ENCODE results near the gene FAM107B.
"Not testable (repeated sequence)": the region's sequence is repeated elsewhere in the genome, so short reads cannot be mapped to it uniquely, and the experiment has no call there.

FAM107B gene

GRCh38 chr10:14712991-14713424 is 61.7 kb downstream of the FAM107B start:
- peak; percentile 62 for DNase-seq
- Histone ChIP-seq H3K9me3 (ENCODE audit: severe bottlenecking) (no peaks in the 10 kb centered on the region), H3K27ac (no peak overlapping the region)

GRCh38 chr10:14709344-14709743 is 65.4 kb downstream of the FAM107B start:
- H3K36me3 ChIP-seq; H3K27me3 ChIP-seq (ENCODE audit: insufficient read depth, low read depth, severe bottlenecking); DNase-seq; H3K9me3 ChIP-seq (ENCODE audit: severe bottlenecking); H3K27ac ChIP-seq; H3K4me3 ChIP-seq (ENCODE audit: low read depth, low read length): not testable (repeated sequence)

More at GRCh38 chr10:14712991-14713424, 61.7 kb downstream of the FAM107B start:
- H3K4me3 ChIP-seq (ENCODE audit: low read depth, low read length) = no peak overlapping the region
- no peaks in the 10 kb centered on the region for H3K36me3 ChIP-seq
- TF ChIP-seq CTCF (IDR thresholded peaks at IDR 0.05; ENCODE audit: low read depth, low read length) = no peak
- H3K27me3 ChIP-seq (ENCODE audit: insufficient read depth, low read depth, severe bottlenecking) = no peaks in the 10 kb centered on the region

GRCh38 chr10:14707481-14707880 is 67.2 kb downstream of the FAM107B start:
- TF ChIP-seq CTCF (IDR thresholded peaks at IDR 0.05; ENCODE audit: low read depth, low read length) = no peak
- no peak overlapping the region for H3K27ac ChIP-seq
- no peak overlapping the region for H3K4me3 ChIP-seq (ENCODE audit: low read depth, low read length)
- DNase-seq = no peak
- no peaks in the 10 kb centered on the region for H3K36me3 ChIP-seq
- no peaks in the 10 kb centered on the region for H3K9me3 ChIP-seq (ENCODE audit: severe bottlenecking)
- no peaks in the 10 kb centered on the region for H3K27me3 ChIP-seq (ENCODE audit: insufficient read depth, low read depth, severe bottlenecking)

- DNase-seq = no peak
- Histone ChIP-seq H3K36me3 (no peaks in the 10 kb centered on the region), H3K27me3 (ENCODE audit: insufficient read depth, low read depth, severe bottlenecking) (no peaks in the 10 kb centered on the region), H3K4me3 (ENCODE audit: low read depth, low read length) (no peak overlapping the region), H3K9me3 (ENCODE audit: severe bottlenecking) (no peaks in the 10 kb centered on the region), H3K27ac (no peak overlapping the region)
- no peak for TF ChIP-seq CTCF (IDR thresholded peaks at IDR 0.05; ENCODE audit: low read depth, low read length)
Observed at GRCh38 chr10:14705548-14706230, 69.0 kb downstream of the FAM107B start.

GRCh38 chr10:14703631-14704001 is 71.1 kb downstream of the FAM107B start:
- H3K4me3 ChIP-seq (ENCODE audit: low read depth, low read length) = no peak overlapping the region

GRCh38 chr10:14701466-14701865 is 73.2 kb downstream of the FAM107B start:
- no peak for TF ChIP-seq CTCF (IDR thresholded peaks at IDR 0.05; ENCODE audit: low read depth, low read length)
- H3K4me3 ChIP-seq (ENCODE audit: low read depth, low read length) = no peak overlapping the region
- no peak overlapping the region for H3K27ac ChIP-seq
- no peaks in the 10 kb centered on the region for H3K36me3 ChIP-seq
- no peaks in the 10 kb centered on the region for H3K27me3 ChIP-seq (ENCODE audit: insufficient read depth, low read depth, severe bottlenecking)
- H3K9me3 ChIP-seq (ENCODE audit: severe bottlenecking) = no peaks in the 10 kb centered on the region
- no peak for DNase-seq

More at GRCh38 chr10:14703631-14704001, 71.1 kb downstream of the FAM107B start:
- Histone ChIP-seq H3K27ac (no peak overlapping the region), H3K36me3 (no peaks in the 10 kb centered on the region), H3K9me3 (ENCODE audit: severe bottlenecking) (no peaks in the 10 kb centered on the region), H3K27me3 (ENCODE audit: insufficient read depth, low read depth, severe bottlenecking) (no peaks in the 10 kb centered on the region)
- DNase-seq = no peak
- TF ChIP-seq CTCF (IDR thresholded peaks at IDR 0.05; ENCODE audit: low read depth, low read length) = no peak
